Activated CD4-positive, alpha-beta T cell treated with anti-CD3 and anti-CD28 coated beads, Interleukin-2, amount 10 ng/mL, durations not matched to agents 24 days and 14 days (primary cell): ENCODE data around the gene HRAS. TPM values are rescaled to one million over a fixed set of nuclear protein-coding genes. Genes with fewer than 3 reads are reported as not detected.

Source experiments
- DNase-seq: peaks from one replicate; pipeline ENCODE4 v3.0.0; 2022
- H3K27ac Mint-ChIP-seq: one replicate; pipeline ENCODE4 v1.8.0; 2022; ENCODE audit warnings: mild to moderate bottlenecking, mixed read lengths
- H3K27me3 Mint-ChIP-seq: one replicate; pipeline ENCODE4 v1.8.0; 2022; ENCODE audit warnings: mixed read lengths
- H3K36me3 Mint-ChIP-seq: one replicate; pipeline ENCODE4 v1.8.0; 2022; ENCODE audit warnings: low read depth, mild to moderate bottlenecking, mixed read lengths
- H3K4me1 Mint-ChIP-seq: one replicate; pipeline ENCODE4 v1.8.0; 2021; ENCODE audit warnings: mixed read lengths
- H3K4me3 Mint-ChIP-seq: one replicate; pipeline ENCODE4 v1.8.0; 2022; ENCODE audit warnings: mild to moderate bottlenecking, moderate library complexity, mixed read lengths
- H3K9me3 Mint-ChIP-seq: one replicate; pipeline ENCODE4 v1.8.0; 2021; ENCODE audit warnings: mixed read lengths
- intact Hi-C: fragments of 100-400 bp; cut with micrococcal nuclease; formaldehyde crosslinking; loops from one replicate; pipeline ENCODE4 v1.15.1; 2023
- total RNA-seq: library from RNA; stranded (reverse); gene quantifications from 2 replicates; pipeline ENCODE4 v1.2.3, GENCODE V29; 2022

HRAS gene
- total RNA-seq, 1 donor from 2014 or later = 94.4 TPM

GRCh38 chr11:488062-488461 is 47.3 kb downstream of the HRAS start:
- H3K9me3 Mint-ChIP-seq = no peaks in the 10 kb centered on the region
- DNase-seq = no peak
- no peaks in the 10 kb centered on the region for H3K27me3 Mint-ChIP-seq
- H3K36me3 Mint-ChIP-seq = peaks cover 7% of the 10 kb centered on the region
- intact Hi-C loops = no loop called here
- no peak overlapping the region for H3K4me3 Mint-ChIP-seq
- H3K4me1 Mint-ChIP-seq = no peaks in the 10 kb centered on the region
- no peak overlapping the region for H3K27ac Mint-ChIP-seq

GRCh38 chr11:487571-488021 is 47.8 kb downstream of the HRAS start:
- H3K27ac Mint-ChIP-seq = no peak overlapping the region
- no peak overlapping the region for H3K4me3 Mint-ChIP-seq
- intact Hi-C loops = no loop called here
- no peaks in the 10 kb centered on the region for H3K9me3 Mint-ChIP-seq
- no peaks in the 10 kb centered on the region for H3K27me3 Mint-ChIP-seq
- H3K4me1 Mint-ChIP-seq = no peaks in the 10 kb centered on the region
- H3K36me3 Mint-ChIP-seq = peaks cover 7% of the 10 kb centered on the region
- no peak for DNase-seq

- intact Hi-C loops = no loop called here
- Mint-ChIP-seq H3K4me3 (no peak overlapping the region), H3K4me1 (no peaks in the 10 kb centered on the region), H3K27me3 (no peaks in the 10 kb centered on the region), H3K27ac (no peak overlapping the region), H3K36me3 (peaks cover 3% of the 10 kb centered on the region), H3K9me3 (no peaks in the 10 kb centered on the region)
- no peak for DNase-seq
Measured at GRCh38 chr11:486189-486588, 49.2 kb downstream of the HRAS start.

- intact Hi-C loops = no loop called here
- Mint-ChIP-seq H3K27ac (no peak overlapping the region), H3K4me3 (no peak overlapping the region), H3K27me3 (no peaks in the 10 kb centered on the region), H3K9me3 (no peaks in the 10 kb centered on the region), H3K4me1 (no peaks in the 10 kb centered on the region), H3K36me3 (peaks cover 1% of the 10 kb centered on the region)
- no peak for DNase-seq
Measured at GRCh38 chr11:484616-485015, 50.8 kb downstream of the HRAS start.

Other genes with a start within 250 kb of the HRAS start
- 136 and 142 TPM in 2 replicates for gene PGGHG, start 246.4 kb downstream of the HRAS start, total RNA-seq
- gene IFITM5, start 236.1 kb downstream of the HRAS start, total RNA-seq = not detected in 2 replicates
- gene IFITM2, start 227.8 kb downstream of the HRAS start, total RNA-seq = 659 and 674 TPM in 2 replicates
- gene IFITM1, start 221.5 kb downstream of the HRAS start, total RNA-seq = 241 and 256 TPM in 2 replicates
- gene IFITM3, start 214.7 kb downstream of the HRAS start, total RNA-seq = 5.0 and 6.0 TPM in 2 replicates
- 3.9 and 4.1 TPM in 2 replicates for gene B4GALNT4, start 166.1 kb downstream of the HRAS start, total RNA-seq
- not detected in 2 replicates for gene PKP3, start 141.4 kb downstream of the HRAS start, total RNA-seq
- 40.7 and 42.7 TPM in 2 replicates for gene SIGIRR, start 120.6 kb downstream of the HRAS start, total RNA-seq
- 35.4 and 36.9 TPM in 2 replicates for gene ANO9, start 93.6 kb downstream of the HRAS start, total RNA-seq
- 31.0 and 31.8 TPM in 2 replicates for gene PTDSS2, start 85.3 kb downstream of the HRAS start, total RNA-seq
- gene RNH1, start 28.3 kb downstream of the HRAS start, total RNA-seq = 130 and 134 TPM in 2 replicates
- 2.1 and 2.3 TPM in 2 replicates for gene LRRC56, start 2.0 kb upstream of the HRAS start, total RNA-seq
- 0.47 and 1.1 TPM in 2 replicates for gene LMNTD2, start 25.2 kb upstream of the HRAS start, total RNA-seq
- gene RASSF7, start 25.4 kb upstream of the HRAS start, total RNA-seq = 21.8 and 23.1 TPM in 2 replicates
- gene PHRF1, start 40.9 kb upstream of the HRAS start, total RNA-seq = 54.8 and 57.4 TPM in 2 replicates
- gene IRF7, start 80.4 kb upstream of the HRAS start, total RNA-seq = 42.8 and 45.3 TPM in 2 replicates
- not detected in 2 replicates for gene CDHR5, start 89.4 kb upstream of the HRAS start, total RNA-seq
- not detected in 2 replicates for gene SCT, start 91.6 kb upstream of the HRAS start, total RNA-seq
- gene DRD4, start 101.7 kb upstream of the HRAS start, total RNA-seq = 0.14 and 0.28 TPM in 2 replicates
- 66.3 and 73.9 TPM in 2 replicates for gene DEAF1, start 159.6 kb upstream of the HRAS start, total RNA-seq
- 12.3 and 12.5 TPM in 2 replicates for gene TMEM80, start 160.2 kb upstream of the HRAS start, total RNA-seq
- 15.3 and 19.8 TPM in 2 replicates for gene EPS8L2, start 170.7 kb upstream of the HRAS start, total RNA-seq
- 265 and 279 TPM in 2 replicates for gene TALDO1, start 211.9 kb upstream of the HRAS start, total RNA-seq
- gene GATD1, start 241.9 kb upstream of the HRAS start, total RNA-seq = 81.7 and 82.2 TPM in 2 replicates